Activated naive CD4-positive, alpha-beta T cell treated with Interleukin-2 at 50 U/mL for 16 hours (primary cell): Measurements from ENCODE around the gene TSPAN4.

Experiments
- DNase-seq: peaks from one replicate; pipeline ENCODE4 v3.0.0-alpha.2; 2020

TSPAN4 gene

DNA sequence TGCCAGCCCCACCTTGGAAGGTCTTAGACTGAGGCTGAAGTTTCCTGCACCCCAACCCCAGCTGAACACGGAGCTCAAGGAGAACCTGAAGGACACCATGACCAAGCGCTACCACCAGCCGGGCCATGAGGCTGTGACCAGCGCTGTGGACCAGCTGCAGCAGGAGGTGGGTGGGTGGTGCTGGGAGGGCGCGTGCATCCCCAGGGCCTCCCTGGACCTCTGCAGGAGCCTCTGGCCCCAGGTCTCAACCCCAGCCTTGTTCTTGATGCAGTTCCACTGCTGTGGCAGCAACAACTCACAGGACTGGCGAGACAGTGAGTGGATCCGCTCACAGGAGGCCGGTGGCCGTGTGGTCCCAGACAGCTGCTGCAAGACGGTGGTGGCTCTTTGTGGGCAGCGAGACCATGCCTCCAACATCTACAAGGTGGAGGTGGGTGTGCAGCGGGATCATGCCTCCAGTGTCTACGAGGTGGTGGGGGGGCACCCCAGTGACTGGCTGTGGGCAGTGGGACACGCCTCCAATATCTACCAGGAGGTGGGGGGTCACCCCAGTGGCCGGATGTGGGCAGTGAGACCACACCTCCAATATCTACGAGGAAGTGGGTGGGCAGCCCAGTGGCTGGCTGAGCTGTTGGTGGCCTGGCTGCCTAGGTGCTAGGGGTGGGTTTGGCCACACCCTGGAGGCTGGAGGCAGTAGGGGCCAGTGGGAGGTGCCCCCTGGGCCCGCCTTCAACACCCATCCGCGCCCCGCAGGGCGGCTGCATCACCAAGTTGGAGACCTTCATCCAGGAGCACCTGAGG, 5.3 kb upstream of the TSPAN4 start:
- DNase-seq: no peak

DNA sequence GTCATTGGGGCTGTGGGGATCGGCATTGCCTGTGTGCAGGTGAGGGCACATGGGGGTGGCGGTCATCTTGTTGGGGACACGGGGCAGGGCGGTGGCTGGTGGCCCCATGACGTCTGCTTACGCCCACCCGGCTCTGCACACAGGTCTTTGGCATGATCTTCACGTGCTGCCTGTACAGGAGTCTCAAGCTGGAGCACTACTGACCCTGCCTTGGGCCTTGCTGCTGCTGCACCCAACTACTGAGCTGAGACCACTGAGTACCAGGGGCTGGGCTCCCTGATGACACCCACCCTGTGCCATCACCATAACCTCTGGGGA, 4.7 kb upstream of the TSPAN4 start:
- DNase-seq: no peak

DNA sequence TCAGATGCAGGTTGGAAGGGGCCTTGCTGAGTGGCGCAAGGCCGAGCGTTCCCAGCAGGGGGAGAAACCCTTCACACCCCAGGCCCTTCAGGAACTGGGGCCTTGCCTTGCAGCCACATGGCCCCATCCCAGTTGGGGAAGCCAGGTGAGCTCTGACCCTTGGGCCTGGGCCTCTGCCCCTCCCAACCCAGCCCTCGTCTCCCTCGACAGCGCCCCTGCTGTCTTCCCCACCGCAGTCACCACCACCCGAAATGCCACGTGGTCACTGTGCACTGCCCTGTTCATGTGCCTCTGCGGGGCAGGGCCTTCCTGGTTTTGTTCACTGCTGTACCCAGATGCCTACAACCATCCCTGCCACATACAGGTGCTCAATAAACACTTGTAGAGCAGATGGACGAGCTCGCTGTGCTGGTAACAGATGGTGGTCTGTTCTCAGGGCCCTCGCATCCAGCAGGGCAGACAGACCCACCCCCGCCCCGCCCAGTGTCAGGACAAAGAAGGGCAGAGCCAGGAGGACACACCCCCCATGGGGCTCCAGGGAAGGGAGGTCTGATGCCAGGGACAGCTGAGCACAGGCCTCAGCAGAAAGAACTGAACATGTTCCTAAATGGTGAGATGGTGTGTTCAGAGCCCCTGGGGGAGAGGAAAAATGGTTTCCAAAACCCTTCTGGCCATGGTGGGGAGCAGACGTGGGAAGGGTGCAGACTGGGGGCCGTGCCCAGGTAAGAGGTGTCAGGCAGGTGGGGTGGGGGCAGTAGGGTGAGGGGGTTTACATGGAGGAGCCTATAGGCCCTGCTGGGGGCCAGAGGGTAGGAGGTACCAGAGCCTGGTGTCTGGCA, 4.0 kb upstream of the TSPAN4 start:
- DNase-seq: no peak

DNA sequence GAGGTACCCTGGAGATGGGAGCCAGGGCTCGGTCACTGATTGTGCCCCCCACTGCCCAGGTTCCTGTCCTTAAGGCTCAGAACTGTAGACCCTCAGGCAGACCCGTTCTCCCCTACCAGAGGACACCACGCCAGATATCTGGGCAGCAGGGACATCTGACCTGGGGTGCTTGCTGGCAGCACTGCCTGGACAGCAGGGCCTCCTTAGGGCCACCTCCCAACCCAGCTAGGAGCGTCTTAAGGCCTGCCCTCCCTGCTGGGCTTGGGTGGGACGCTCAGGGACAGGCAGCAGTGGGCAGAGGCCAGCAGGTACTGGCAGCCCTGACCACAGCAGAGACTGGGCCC, 3.4 kb upstream of the TSPAN4 start:
- DNase-seq: no peak

DNA sequence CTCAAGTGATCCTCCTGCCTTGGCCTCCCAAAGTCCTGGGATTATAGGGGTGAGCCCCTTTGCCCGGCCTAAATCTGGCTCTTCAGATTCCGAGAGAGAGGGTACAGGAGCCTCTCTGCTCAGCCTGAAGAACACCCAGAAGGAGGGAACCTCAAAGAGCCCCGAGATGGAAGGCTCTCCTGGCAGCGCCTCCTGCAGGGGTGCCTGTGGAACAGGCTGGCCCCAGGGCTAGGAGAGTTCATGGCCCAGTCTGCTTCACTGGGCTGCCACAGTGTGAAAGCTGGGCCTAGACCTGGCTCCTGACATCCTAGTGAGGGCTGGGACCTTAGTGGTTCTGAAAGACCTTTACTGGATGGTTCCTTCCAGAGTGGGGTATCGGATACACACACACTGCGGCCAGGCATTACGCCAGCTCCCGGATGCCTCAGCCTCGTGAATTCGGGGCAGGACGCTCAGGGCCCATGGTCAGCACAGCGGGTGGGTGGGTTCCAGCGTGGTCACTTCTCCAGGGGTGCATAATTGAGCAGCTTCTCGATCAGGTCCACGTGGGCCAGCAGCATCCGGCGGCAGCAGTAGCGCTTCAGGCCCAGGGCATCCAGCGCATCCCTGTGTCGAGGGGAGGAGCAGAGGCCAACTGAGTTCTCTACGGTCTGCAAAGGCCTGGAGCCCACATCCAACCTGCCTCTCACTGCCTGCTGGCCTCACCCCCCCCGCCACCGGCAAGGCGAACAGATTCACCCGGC, 2.6 kb upstream of the TSPAN4 start:
- no peak for DNase-seq

DNA sequence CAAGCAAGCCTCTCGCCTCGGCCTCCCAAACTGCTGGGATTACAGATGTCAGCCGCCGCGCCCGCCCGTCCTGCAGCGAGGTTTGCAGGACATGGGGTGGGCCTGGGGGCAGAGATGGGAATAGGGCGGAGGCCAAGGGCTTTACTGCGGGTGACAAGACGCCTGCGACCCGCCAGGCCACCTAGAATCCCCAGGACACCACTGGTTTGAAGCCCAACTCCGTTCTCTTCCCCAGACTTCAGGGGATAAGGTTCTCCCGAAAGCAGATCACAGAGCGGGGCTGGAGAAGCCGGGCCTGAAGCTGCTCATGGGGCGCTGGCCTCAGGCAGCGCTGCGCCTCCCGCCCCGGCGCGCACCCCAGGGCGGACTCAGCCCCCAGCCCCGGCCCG, 677 bp upstream of the TSPAN4 start:
- DNase-seq: no peak

DNA sequence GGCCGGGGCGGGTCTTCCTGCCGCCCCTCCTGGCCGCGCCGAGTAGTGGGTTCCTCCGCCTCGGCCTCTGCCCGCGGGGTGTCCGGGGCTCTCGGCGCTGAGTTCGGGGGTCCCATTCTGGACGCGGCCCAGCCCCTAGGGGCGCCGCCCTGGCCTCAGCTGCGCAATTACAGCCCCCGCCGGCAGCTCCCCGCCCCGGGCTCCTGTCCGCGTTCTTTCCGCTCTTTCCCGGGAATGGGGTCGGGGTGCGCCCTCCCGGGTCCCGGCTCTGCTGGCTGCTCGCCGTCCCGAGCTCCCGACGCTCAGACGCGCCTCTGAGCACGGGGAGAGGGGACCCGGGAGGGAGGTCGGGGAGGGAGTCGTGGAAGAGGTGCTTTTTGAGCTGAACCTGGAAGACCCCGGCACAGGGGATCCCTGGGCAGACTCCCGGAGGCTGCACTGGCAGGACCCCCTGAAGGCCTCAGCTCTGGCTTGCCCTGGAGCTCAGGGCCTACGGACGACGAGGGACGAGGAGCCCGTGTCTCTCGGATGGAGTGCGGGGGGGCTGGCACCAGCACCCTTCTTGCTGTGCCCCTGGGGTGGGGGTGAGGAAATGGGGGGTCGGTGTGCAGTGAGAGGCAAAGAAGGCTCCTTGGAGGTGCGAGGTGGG, 558 bp downstream of the TSPAN4 start:
- DNase-seq: no peak

DNA sequence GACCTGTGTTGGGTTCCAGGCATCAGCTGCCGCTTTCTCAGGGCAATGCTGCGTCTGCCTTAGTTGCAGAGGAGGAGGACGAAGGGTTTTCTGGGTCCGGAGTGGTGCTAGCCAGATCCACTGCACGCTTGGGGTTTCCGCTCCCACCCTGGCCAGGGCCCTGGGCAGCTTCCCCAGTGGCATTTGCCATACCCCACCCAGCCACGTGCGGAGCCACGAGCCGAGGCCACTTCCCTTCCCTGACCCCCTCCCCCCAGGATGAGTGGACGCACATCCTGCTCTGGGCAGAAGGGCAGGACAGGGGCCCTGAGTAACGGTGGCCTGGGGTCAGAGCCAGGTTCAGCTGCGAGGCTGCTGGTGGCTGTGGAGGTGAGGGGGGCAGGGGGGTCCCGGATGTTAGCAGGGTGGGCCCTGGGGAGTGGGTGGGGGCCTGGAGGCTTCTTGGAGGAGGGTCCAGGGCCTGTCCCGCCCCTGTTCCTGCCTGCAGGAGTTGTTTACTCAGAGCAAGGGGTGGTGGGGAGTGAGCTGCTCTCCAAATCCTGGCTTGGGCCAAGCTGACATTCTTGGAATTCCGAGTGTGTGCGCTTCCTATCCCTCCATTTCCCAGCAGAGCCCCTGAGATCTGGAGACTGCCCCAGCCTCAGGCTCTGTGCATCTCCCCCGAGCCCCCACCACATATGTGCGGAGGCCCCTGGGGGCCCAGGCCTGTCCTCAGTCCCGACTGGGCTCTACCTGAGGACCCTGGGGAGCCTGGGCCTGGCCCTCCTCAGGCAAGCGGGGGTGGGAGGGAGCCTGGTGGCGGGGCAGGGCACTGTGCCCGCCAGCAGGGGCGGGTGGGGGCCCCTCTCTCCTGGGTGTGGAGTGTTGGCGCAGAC, 1.4 kb downstream of the TSPAN4 start:
- DNase-seq: no peak

DNA sequence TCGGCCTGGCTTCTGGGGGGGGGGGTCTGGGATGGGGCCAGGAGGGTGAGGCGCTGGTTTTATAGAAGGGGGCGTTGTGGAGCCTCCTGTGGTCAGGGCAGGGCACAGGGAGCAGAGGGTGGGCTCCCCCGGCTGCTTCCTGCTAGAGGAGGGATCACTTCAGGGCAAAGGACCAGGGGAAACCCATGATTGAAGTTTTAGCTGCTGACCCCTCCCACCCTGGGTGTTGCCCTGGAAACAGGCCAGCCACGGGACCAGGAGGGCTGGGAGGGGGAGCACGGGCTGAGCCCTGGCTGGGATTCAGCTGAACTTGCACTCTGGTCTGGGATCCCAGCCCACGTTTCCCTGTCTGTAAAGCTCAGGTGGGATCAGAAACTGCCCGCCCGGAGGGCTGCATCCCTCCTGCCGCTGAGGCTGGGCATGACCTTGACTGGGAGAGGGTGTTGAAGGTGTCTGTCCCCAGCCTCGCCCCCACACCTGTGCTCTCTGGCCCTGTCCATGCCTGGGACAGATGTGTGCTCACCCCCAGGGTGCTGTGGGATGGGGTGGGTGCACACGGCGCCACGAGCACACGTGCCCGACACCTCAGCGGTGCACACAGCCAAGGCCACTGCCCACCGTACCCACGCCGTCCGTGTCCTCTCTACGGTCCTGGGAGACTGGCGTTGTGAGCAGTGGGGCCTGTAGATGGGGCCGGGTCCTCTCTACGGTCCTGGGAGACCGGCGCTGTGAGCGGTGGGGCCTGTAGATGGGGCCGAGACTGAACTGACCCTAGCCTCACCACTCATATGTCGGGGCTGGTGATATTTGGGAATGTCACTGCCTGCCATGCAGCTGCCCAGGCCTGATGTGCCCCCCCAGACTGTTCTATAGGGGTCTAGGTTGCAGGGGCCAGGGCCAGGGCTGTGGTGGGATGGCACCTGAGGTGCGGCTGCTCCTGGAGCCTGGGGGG, 2.3 kb downstream of the TSPAN4 start:
- DNase-seq: no peak

DNA sequence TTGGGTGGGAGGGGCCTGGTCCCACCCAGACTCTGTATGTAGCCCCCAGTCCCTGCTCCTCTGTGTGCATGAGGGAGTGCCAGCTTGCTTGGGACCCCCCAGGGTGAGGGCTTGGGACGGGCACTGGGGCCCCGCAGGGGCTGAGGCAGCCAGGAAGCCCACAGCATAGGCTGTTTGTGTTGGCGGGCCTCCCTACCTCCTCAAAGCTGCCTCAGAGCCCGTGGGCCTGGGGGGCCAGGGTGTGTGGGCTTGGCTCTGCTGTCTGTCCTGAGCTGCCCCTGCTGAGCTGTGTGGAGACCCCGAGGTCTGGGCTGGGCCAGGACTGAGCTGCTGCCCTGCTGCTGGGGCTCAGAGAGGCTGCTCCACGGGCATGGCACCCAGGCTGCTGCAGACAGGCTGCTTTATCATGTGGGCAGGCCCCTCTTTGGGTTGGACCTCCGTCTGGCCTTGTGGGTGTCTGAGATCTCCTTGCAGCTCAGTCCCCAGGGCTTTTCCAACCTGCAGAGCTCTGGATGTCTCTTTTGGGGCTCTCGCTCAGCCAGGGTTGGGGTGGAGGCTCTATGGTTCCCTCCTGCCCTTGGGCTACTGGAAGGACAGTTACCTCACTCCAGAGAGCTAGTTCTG, 3.3 kb downstream of the TSPAN4 start:
- DNase-seq: no peak

DNA sequence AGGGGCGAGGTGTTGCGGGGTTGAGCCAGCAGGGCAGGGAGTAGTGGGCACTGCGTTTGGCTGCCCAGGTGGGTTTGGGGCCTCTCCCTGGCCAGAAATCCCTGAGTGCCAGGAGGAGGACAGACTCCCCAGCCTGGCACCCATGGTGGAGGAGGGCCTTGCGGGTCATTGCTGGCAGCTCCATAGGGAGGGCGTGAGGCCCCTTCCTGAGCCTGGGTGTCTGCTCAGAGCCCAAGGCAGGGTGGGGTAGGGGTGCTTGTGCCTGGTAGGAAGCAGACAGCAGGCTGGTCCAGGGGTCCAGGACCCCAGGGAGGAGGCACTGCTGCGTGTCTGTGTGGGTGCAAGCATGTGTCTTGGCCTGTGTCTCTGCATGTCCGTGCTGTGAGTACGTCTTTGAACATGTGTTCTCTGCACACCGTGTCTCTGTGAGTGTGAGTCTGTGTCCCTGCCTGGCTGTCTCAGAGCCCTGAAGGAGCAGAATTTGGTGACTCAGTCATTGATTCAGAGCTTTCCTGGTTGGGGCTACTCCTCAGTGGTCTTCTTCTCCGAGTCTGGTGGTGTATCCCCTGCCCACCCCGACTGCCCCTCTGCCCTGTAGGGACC, 3.9 kb downstream of the TSPAN4 start:
- no peak for DNase-seq

DNA sequence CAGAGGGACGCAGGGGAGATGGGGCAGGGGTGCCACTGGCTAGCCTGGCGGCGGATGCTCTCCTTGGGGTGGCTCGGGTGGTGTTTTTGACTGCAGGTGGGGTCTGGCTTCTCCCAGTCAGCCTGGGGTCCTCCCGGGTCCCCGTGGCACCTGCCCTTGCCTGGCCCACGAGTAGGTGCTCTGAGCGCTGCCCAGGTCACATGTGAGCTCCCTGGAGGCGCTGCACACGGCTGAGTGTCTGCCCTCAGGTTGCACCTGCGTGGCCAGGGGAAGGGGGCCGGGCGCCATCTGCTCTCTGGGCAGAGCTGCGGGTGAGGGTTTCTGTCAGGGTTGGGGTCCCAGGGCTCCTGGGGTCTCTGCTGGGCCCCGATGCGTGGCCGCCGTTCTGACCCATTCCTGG, 5.2 kb downstream of the TSPAN4 start:
- no peak for DNase-seq

DNA sequence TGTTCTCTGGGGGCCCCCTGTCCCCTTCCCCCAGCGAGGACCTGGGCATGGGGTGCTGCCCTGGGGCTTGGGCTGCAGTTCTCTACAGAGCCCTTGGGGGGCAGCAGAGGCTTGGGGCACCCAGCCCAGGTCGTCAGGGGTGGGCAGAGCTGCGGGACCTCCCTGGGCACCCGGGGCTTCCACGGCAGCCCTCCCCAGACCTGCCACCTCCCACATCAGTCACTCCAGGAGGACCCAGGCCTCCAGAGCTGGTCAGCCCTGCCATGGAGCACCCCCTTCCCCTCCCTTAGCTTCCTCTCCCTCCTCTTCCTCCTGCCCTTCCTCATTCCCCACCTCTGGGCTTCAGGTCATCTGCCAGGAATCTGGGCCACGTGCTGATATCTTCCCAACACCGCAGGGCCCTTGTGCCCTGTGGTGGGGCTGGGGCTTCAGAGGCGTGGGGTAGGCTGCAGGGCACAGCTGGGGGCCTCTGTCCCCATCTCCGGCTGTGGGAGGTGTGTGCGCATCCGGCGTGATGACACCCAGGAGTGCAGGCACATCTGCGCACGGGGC, 5.8 kb downstream of the TSPAN4 start:
- peak; percentile 73 for DNase-seq

DNA sequence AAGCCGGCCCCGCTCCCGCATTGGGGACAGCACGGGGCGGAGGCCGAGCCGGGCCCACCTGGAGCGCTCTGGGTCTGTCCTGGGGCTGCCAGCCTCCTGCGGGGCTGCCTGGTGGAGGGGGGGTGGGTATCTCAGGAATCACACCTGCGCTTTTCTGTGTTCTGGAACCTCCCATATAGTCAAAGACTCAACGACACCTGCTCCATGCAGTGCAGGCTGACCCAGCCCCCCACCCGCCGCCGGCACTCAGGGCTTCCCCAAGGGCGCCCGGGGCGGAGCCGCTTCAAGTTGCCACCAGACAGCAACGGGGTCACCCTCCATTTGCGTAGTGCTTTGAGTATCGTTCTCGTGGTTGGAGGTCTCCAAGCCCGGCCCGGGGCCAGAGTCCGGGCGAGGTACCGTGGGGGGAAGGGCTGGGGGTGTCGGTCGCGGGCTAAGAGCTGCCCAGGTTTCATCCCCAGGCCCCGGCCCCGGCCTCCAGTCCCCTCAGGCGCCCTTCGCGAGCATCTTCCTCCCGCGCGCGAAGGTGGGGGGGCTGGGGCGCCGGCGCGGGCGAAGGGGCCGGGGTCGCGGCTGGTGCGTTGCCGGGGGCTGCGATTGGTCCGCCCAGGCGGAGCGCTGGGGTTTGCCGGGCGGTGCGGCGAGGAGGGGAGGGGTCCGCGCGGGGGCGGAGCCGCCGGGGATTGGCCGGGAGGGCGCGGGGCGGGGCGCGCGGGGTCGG, 6.6 kb downstream of the TSPAN4 start:
- peak; percentile 49 for DNase-seq

DNA sequence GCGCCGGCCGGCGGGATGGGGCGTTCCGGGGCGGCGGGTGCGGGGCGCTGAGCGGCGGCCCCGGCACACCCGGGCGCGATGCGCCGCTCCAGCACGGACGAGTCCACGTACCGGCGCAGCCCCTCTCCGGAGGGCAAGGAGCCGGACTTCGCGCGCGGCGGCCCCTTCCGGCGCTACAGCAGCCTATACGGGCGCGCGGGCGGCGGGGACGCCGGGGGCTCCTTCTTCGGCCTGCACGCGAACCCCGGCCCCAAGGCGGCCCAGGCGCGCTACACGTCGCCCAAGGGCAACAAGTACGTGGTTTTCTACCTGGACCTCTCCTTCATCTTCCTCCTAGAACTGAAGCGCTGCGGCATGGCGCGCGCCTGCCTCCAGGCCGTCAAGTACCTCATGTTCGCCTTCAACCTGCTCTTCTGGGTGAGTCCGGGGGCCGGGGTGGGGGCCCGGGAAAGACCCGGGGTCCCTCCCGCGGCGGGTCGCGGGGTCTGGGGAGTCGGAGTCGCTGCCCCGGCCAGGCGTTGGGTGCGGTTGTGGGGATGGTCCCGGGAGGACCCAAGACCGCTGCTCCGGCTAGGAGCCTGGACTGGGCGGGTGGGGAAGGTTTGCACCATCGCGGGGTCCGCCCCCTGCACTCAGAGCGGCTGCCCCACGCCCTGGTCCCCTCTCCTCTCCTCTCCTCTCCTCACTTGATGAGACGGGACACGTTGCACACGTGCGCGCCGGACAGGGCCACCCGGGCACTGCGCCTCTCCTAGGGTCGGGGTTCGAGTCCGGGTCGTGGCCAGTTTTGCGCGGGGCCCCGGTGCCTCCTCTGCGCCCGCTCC, 7.5 kb downstream of the TSPAN4 start:
- no peak for DNase-seq

DNA sequence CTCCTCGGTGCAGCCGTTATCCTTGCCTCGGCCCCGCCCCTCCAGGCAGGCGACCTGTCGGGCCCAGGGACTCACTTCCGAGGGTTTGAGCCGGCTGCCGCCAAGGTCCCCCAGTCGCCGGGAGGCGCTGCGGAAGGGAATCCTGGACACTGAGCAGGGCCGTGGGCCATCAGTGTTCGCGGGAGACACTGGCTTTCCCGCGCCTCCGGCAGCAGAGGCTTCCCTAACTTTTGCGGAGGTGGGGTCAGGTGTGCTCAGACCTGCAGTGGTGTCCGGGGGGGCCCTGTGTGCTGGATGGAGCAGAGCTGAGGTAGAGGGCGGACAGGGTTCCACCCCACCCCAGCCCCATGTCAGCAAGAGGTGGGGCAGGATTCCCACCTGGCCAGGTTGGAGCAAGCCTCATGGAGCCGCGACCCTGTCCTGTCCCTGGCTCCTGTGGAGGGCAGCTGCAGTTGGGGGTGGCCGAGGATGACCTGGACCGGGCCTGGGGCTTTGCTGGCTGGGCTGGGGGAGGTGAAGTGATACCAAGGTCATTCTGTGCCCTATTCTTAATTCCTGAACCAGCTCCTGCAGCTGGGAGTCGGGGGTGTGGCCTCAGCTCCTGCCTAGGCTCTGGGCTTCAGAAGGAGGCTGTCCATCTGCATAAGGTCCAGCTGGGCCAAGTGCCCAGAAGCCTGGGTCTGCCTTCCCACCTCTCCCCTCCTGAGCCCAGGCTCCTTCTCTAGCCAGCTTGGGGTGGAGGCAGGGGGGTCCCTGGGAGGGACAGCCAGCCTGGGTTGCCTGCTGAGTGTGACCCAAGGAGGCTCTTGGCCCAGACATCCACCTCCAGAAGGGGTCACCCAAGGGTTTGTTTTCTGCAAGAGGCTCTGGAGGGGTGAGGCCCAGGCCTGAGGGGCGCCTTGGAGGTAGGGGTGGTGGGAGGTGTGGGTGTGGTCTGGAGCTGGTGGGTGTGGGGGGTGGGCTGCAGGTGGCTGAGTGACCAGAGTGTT, 8.4 kb downstream of the TSPAN4 start:
- DNase-seq: no peak

DNA sequence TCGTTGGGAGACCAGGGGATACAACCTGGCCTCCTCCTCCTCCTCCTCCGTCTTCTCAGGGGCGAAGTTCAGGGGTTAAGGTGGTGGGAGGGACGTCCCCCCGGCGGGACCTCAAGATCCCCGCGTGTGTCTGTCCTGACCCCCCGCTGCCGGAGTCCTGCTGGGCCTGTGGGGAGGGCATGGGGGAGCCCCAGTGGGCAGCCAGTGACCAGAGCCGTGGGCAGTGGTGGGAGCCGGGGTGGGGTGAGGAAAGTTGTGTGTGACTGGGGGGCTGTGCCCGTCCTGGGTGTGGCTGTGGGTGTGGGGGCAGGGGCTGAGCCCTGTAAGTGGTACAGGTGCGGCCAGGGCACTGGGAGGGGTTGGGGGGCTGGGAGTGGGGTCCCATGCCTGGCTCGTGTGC, 10.1 kb downstream of the TSPAN4 start:
- DNase-seq: no peak
